ENCODE results near the gene EFNA1. TPM values are rescaled to one million over a fixed set of nuclear protein-coding genes. Genes with fewer than 3 reads are reported as not detected.

EFNA1 gene
- total and polyA plus RNA-seq, 2 of the 13 experiments (the other 11 are each of a cell fraction or from before 2014, with no cell fraction given), result 81.8 to 874 TPM

- peak; percentile 65; the same call in 1 of the 2 replicates for TF ChIP-seq ZNF558 (CRISPR knock-in tag; IDR thresholded peaks at IDR 0.05; ENCODE audit: borderline replicate concordance)
- peak; percentile 20; the same call in 1 of the 2 replicates for TF ChIP-seq NCOA2 (CRISPR knock-in tag; IDR thresholded peaks at IDR 0.05)
- TF ChIP-seq BRCA1 (CRISPR knock-in tag; IDR thresholded peaks at IDR 0.05), result no peak
- TF ChIP-seq ERF (CRISPR knock-in tag; IDR thresholded peaks at IDR 0.05), result no peak; the same call in 1 of the 2 replicates
- no peak; the same call in 1 of the 2 replicates for TF ChIP-seq KLF11 (CRISPR knock-in tag; IDR thresholded peaks at IDR 0.05)
- TF ChIP-seq KLF6 (CRISPR knock-in tag; IDR thresholded peaks at IDR 0.05), result peak; percentile 41; the same call in 1 of the 2 replicates
- peak; percentile 61 for TF ChIP-seq KMT2A (CRISPR knock-in tag; IDR thresholded peaks at IDR 0.05)
- TF ChIP-seq ZNF546 (CRISPR knock-in tag; conservative IDR thresholded peaks at IDR 0.05), result 0 out of 2 replicates have a peak, but pooled peaks have one; percentile 26
- no peak for TF ChIP-seq HOXA7 (CRISPR knock-in tag; IDR thresholded peaks at IDR 0.05)
- TF ChIP-seq ZNF678 (CRISPR knock-in tag; IDR thresholded peaks at IDR 0.05), result no peak
- peak; percentile 44; the same call in 1 of the 2 replicates for TF ChIP-seq DRAP1 (CRISPR knock-in tag; IDR thresholded peaks at IDR 0.05)
- TF ChIP-seq AHDC1 (CRISPR knock-in tag; IDR thresholded peaks at IDR 0.05; ENCODE audit: borderline replicate concordance), result no peak; the same call in 1 of the 2 replicates
- TF ChIP-seq ZNF326 (CRISPR knock-in tag; IDR thresholded peaks at IDR 0.05; ENCODE audit: borderline replicate concordance), result no peak
- peak; percentile 71 for TF ChIP-seq ZSCAN9 (CRISPR knock-in tag; IDR thresholded peaks at IDR 0.05; ENCODE audit: borderline replicate concordance)
- peak; percentile 19; the same call in 1 of the 2 replicates for TF ChIP-seq NRL (CRISPR knock-in tag; IDR thresholded peaks at IDR 0.05; ENCODE audit: borderline replicate concordance)
- no peak for TF ChIP-seq ZNF775 (CRISPR knock-in tag; IDR thresholded peaks at IDR 0.05; ENCODE audit: borderline replicate concordance)
- TF ChIP-seq ZBTB2 (CRISPR knock-in tag; IDR thresholded peaks at IDR 0.05; ENCODE audit: low read depth), result no peak
- TF ChIP-seq NFKB2 (CRISPR knock-in tag; IDR thresholded peaks at IDR 0.05; ENCODE audit: borderline replicate concordance), result no peak; the same call in 1 of the 2 replicates
- no peak for TF ChIP-seq RNF219 (CRISPR knock-in tag; IDR thresholded peaks at IDR 0.05)
- TF ChIP-seq MED1 (CRISPR knock-in tag; IDR thresholded peaks at IDR 0.05), result peak; percentile 59
Observed at GRCh38 chr1:155084722-155085503, 42.8 kb upstream of the EFNA1 start (continued).

Data from HepG2 (cell line).